Cardiac septum (tissue), 1 donor: ENCODE data around the gene CACNB2. TPM values are rescaled to one million over a fixed set of nuclear protein-coding genes. Genes with fewer than 3 reads are reported as not detected.

Experiments
- DNase-seq: peaks from one replicate; pipeline ENCODE4 v3.0.0-alpha.2; 2020; ENCODE audit warnings: low spot score
- intact Hi-C: fragments of 100-400 bp; cut with DNase I; formaldehyde crosslinking; loops from one replicate; pipeline ENCODE4 v1.14.0; 2022
- total RNA-seq: library from RNA; stranded (reverse); fragmentation: NEBNext Ultra II Directional; extraction: Animal tissue kit (Norgen Biotek cat#: 25700); gene quantifications from one replicate; pipeline ENCODE4 v1.2.1, GENCODE V29; 2021
- donor health status: DM: no; HTN: no; CAD: no.

The CACNB2 gene
- total RNA-seq, 1 donor from 2014 or later = 20.6 TPM

- DNase-seq = no peak
- intact Hi-C loops = loop anchor here (5.0 kb wide), 3 partner anchors 95 to 465 kb away; no protein-coding TSS in a partner anchor
Observed at GRCh38 chr10:18312374-18313139, 172.3 kb downstream of the CACNB2 start.

- no peak for DNase-seq
- intact Hi-C loops = loop anchor here (5.0 kb wide), 3 partner anchors 96 to 466 kb away; no protein-coding TSS in a partner anchor
Observed at GRCh38 chr10:18313140-18313530, 172.9 kb downstream of the CACNB2 start.

DNA sequence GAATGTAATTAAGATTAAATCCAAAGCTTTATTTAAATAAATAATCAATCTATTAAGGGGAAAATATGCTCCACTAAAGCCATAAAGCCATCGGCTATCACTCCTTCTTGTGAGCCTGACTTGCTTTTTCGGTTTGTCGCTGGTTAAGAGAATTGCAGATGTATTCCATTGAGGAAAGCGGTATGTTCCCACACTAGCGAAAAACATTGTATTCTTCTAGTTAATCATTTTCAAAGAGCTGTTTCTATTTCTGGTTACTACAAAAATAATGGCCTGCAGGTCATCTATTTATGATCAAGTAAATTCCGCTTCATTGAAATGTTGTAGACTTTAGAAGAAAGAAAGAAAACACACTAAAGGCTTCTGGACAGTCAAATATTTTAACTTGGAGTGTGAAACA, 173.4 kb downstream of the CACNB2 start:
- intact Hi-C loops = loop anchor here (5.0 kb wide), 3 partner anchors 96 to 466 kb away; no protein-coding TSS in a partner anchor
- no peak for DNase-seq

GRCh38 chr10:18319628-18320027, 179.4 kb downstream of the CACNB2 start:
- DNase-seq = no peak
- intact Hi-C loops = no loop called here

DNA sequence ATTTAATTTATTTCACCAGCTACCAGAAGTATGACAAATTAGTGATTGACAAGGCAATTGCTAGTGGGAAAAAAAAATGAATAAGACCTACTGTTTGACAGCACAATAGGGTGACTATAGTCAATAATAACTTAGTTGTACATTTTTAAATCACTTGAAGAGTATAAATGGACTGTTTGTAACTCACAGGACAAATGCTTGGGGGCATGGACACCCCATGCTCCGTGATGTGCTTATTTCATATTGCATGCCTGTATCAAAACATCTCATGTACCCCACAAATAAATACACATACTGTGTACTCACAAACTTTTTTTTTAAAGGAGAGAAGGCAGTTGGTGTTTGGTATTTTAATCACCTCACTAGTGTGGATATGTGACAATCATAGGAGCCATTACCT, 181.1 kb downstream of the CACNB2 start:
- intact Hi-C loops = no loop called here
- DNase-seq = no peak

DNA sequence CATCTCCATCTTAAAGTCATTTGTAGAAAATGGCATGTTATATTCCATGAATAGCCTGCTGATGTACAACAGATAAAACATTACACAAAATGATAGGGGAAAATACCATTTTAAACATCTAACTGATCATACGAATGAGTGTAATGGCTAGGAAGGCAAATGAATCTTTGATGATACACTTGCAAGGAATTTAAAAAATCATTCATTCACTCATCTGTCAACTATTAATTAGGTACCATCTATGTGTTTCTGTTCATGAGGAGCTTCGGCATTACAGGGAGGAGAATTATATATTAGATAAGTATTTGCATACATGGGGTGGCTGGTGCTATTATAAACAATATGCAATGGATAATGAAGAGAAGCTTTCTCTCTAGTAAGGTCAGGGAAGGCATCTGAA, 183.7 kb downstream of the CACNB2 start:
- no peak for DNase-seq
- intact Hi-C loops = no loop called here

GRCh38 chr10:18325410-18325809, 185.2 kb downstream of the CACNB2 start:
- intact Hi-C loops = no loop called here
- DNase-seq = no peak

- intact Hi-C loops = no loop called here
- DNase-seq = no peak
Observed at GRCh38 chr10:18325889-18326531, 185.8 kb downstream of the CACNB2 start.

- no peak for DNase-seq
- intact Hi-C loops = no loop called here
Observed at GRCh38 chr10:18328941-18329340, 188.7 kb downstream of the CACNB2 start.

- no peak for DNase-seq
Observed at GRCh38 chr10:18332048-18332447, 191.8 kb downstream of the CACNB2 start.

DNA sequence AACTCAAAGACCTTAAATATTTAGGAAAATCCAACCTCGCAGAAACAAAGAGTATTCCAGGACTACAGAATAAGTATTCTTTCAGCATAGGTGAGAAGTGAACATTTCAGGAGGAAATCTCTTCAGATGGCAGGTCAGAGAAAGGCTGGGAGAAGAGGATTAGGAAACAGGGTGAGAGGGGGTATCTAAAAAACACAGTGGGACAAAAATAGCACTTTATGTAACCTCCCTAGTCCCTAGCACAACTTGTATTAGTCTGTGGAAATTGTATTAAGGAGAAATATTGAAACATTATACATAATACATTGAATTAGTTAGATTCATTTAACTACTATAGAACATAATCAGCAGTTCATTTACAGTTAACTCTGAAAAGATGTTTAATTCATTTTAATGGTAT, 192.3 kb downstream of the CACNB2 start:
- DNase-seq = no peak
- intact Hi-C loops = no loop called here

More at GRCh38 chr10:18332048-18332447, 191.8 kb downstream of the CACNB2 start:
- intact Hi-C loops = no loop called here

- DNase-seq = no peak
- intact Hi-C loops = no loop called here
Observed at GRCh38 chr10:18333621-18334020, 193.4 kb downstream of the CACNB2 start.

DNA sequence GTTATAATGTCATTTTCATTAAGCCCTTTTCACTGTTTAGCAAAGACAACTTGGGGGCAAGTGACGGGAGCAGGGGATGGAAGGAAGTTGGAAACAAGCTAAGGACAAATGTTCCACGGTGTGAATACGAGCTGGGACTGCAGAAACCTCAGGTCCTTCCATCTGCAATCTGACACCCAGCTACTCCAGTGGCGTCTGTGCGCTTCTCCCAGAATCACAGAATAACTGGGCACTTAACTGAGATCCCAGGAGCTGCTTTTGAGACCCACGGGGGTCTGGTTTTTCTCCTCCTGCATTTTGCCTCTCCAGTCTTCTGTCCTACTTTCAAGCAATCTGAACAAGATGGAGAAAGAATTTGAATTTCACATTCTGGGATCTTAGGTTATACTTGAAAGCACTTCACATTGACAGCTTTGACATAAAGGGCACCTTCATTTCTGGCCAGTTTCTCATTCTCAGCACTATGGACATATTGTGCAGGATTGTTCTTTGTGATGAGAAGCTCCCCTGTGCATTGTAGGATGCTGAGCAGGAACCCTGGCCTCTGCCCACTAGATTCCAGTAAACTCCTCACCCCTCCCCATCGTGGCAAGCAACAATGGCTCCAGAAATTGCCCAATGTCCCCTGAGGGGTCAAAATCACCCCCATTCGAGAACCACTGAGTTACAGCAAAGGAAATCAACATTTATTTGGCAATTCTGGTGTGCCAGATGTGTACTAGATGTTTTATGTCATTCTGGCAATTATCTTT, 194.1 kb downstream of the CACNB2 start:
- intact Hi-C loops = no loop called here
- DNase-seq = no peak

GRCh38 chr10:18340496-18341051, 200.3 kb downstream of the CACNB2 start:
- DNase-seq = no peak
- intact Hi-C loops = loop anchor here (10.0 kb wide), 1 partner anchor 124 kb away; no protein-coding TSS in a partner anchor

- no peak for DNase-seq
- intact Hi-C loops = loop anchor here (10.0 kb wide), 1 partner anchor 124 kb away; no protein-coding TSS in a partner anchor
Observed at GRCh38 chr10:18341055-18341454, 200.8 kb downstream of the CACNB2 start.

DNA sequence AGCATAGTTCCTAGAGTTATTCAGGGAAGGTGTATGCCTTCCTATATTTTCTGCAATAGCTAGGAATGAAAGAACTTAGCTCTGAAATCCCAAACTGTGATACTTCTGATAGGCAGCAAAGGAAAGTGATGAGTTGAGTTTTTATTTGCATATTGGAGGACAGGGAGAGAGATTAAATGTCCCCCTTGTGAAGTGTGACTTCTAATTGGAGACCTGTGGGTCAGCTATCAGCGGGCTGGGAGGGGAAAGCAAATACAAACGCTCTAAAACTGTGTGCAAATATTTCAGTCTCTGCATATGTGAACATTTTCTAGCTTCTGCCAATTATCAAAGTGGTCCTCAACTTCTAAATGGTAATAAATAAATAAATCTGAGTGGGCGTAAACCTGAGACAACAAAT, 203.3 kb downstream of the CACNB2 start:
- intact Hi-C loops = loop anchor here (10.0 kb wide), 1 partner anchor 121 kb away; no protein-coding TSS in a partner anchor
- DNase-seq = no peak

DNA sequence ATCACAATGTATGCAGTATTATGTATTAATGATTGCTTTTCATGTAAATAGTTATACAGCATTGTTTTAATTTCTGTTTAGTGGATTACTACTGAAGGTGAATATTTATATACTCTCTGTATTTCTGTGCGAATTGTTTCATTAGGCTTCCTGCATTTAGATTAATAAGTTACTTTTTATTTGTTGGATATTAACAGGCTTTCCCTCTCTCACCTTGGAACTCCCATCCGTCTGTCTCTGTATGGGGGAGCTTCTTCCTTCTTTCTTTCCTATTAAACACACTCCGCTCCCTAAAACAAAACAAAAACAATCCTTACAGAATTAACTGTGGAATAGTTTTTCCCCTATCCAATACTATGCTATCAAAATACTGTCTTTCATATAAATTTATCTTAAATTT, 205.1 kb downstream of the CACNB2 start:
- DNase-seq = no peak
- intact Hi-C loops = loop anchor here (10.0 kb wide), 1 partner anchor 119 kb away; no protein-coding TSS in a partner anchor

DNA sequence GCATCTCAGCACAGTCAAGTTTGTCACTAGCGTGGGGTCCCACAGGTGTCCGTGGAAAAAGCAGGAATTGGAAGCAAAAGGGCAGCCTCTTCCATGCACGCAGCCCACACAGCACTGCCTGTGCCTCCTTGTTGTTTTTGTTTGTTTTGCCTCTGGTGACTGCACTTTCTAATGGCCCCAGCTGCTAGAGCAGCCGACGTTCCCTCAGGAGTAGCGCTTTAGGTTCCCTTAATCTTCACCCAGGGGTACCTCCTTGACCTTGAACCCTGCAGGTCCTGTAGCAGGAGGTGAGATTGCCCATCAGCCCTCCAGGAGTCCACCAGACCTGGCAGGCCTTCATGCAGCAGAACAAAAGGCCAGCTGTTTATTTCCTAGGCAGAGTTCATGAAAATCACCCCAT, 210.1 kb downstream of the CACNB2 start:
- DNase-seq = no peak
- intact Hi-C loops = no loop called here

- intact Hi-C loops = no loop called here
- no peak for DNase-seq
Observed at GRCh38 chr10:18351421-18351820, 211.2 kb downstream of the CACNB2 start.

- no peak for DNase-seq
- intact Hi-C loops = no loop called here
Observed at GRCh38 chr10:18352175-18352574, 212.0 kb downstream of the CACNB2 start.
